ENCODE results near the gene ANKRD23.
A peak's percentile ranks its signal among the peaks of the same experiment; 100 is the strongest.

The ANKRD23 gene

GRCh38 chr2:96884299-96885094, 40.7 kb upstream of the ANKRD23 start:
- no peak overlapping the region for H3K27ac ChIP-seq
- H4K20me1 ChIP-seq: no peaks in the 10 kb centered on the region
- no peaks in the 10 kb centered on the region for H3K27me3 ChIP-seq
- no peaks in the 10 kb centered on the region for H3K36me3 ChIP-seq
- TF ChIP-seq Cebpa-rat (IDR thresholded peaks at IDR 0.05): no peak
- peaks cover 73% of the 10 kb centered on the region for H3K4me1 ChIP-seq
- no peaks in the 10 kb centered on the region for H3K9me3 ChIP-seq
- H3K9ac ChIP-seq: no peak overlapping the region
- no peak overlapping the region for H3K4me3 ChIP-seq
- H3K4me2 ChIP-seq: peak overlapping the region; percentile 37

GRCh38 chr2:96883306-96883705, 39.5 kb upstream of the ANKRD23 start:
- 0 out of 2 replicates have a peak overlapping the region, but pooled peaks have one; percentile 30 for H3K27ac ChIP-seq
- H3K36me3 ChIP-seq: no peaks in the 10 kb centered on the region
- no peaks in the 10 kb centered on the region for H4K20me1 ChIP-seq
- no peaks in the 10 kb centered on the region for H3K27me3 ChIP-seq
- no peaks in the 10 kb centered on the region for H3K9me3 ChIP-seq
- peak overlapping the region; percentile 37 for H3K4me2 ChIP-seq
- H3K4me1 ChIP-seq: peaks cover 74% of the 10 kb centered on the region
- no peak overlapping the region for H3K4me3 ChIP-seq
- no peak overlapping the region for H3K9ac ChIP-seq
- no peak for TF ChIP-seq Cebpa-rat (IDR thresholded peaks at IDR 0.05)

GRCh38 chr2:96882906-96883305, 39.1 kb upstream of the ANKRD23 start:
- no peaks in the 10 kb centered on the region for H3K36me3 ChIP-seq
- peaks cover 74% of the 10 kb centered on the region for H3K4me1 ChIP-seq
- no peak overlapping the region for H3K9ac ChIP-seq
- no peak overlapping the region; the same call in 1 of the 2 replicates for H3K4me2 ChIP-seq
- TF ChIP-seq Cebpa-rat (IDR thresholded peaks at IDR 0.05): no peak
- H3K27me3 ChIP-seq: no peaks in the 10 kb centered on the region
- H4K20me1 ChIP-seq: no peaks in the 10 kb centered on the region
- no peak overlapping the region for H3K4me3 ChIP-seq
- peak overlapping the region; percentile 30; the same call in 1 of the 2 replicates for H3K27ac ChIP-seq
- no peaks in the 10 kb centered on the region for H3K9me3 ChIP-seq

GRCh38 chr2:96882230-96882629, 38.4 kb upstream of the ANKRD23 start:
- H3K36me3 ChIP-seq: no peaks in the 10 kb centered on the region
- no peaks in the 10 kb centered on the region for H3K9me3 ChIP-seq
- peak overlapping the region; percentile 30; the same call in 1 of the 2 replicates for H3K27ac ChIP-seq
- H3K27me3 ChIP-seq: no peaks in the 10 kb centered on the region
- H3K4me3 ChIP-seq: no peak overlapping the region
- peak overlapping the region; percentile 92 for H3K4me2 ChIP-seq
- TF ChIP-seq Cebpa-rat (IDR thresholded peaks at IDR 0.05): no peak
- no peak overlapping the region for H3K9ac ChIP-seq
- no peaks in the 10 kb centered on the region for H4K20me1 ChIP-seq
- H3K4me1 ChIP-seq: peaks cover 74% of the 10 kb centered on the region

GRCh38 chr2:96881349-96882195, 37.8 kb upstream of the ANKRD23 start:
- H3K4me1 ChIP-seq: peaks cover 79% of the 10 kb centered on the region
- H3K4me3 ChIP-seq: no peak overlapping the region
- peak overlapping the region; percentile 74 for H3K27ac ChIP-seq
- H3K27me3 ChIP-seq: no peaks in the 10 kb centered on the region
- peak overlapping the region; percentile 92 for H3K4me2 ChIP-seq
- no peaks in the 10 kb centered on the region for H3K36me3 ChIP-seq
- H4K20me1 ChIP-seq: no peaks in the 10 kb centered on the region
- H3K9me3 ChIP-seq: no peaks in the 10 kb centered on the region
- peak overlapping the region; percentile 73 for H3K9ac ChIP-seq
- TF ChIP-seq Cebpa-rat (IDR thresholded peaks at IDR 0.05): no peak

GRCh38 chr2:96880891-96881273, 37.1 kb upstream of the ANKRD23 start:
- Histone ChIP-seq H3K27ac (peak overlapping the region; percentile 74), H3K36me3 (no peaks in the 10 kb centered on the region)

GRCh38 chr2:96879545-96880040, 35.8 kb upstream of the ANKRD23 start:
- TF ChIP-seq Cebpa-rat (IDR thresholded peaks at IDR 0.05): no peak
- Histone ChIP-seq H3K4me1 (peaks cover 99% of the 10 kb centered on the region), H3K9me3 (no peaks in the 10 kb centered on the region), H3K4me2 (peak overlapping the region; percentile 92), H3K4me3 (no peak overlapping the region), H3K27me3 (no peaks in the 10 kb centered on the region), H4K20me1 (no peaks in the 10 kb centered on the region), H3K9ac (no peak overlapping the region), H3K36me3 (no peaks in the 10 kb centered on the region), H3K27ac (0 out of 2 replicates have a peak overlapping the region, but pooled peaks have one; percentile 37)

More at GRCh38 chr2:96880891-96881273, 37.1 kb upstream of the ANKRD23 start:
- no peaks in the 10 kb centered on the region for H3K9me3 ChIP-seq
- H3K4me2 ChIP-seq: peak overlapping the region; percentile 92
- H3K4me1 ChIP-seq: peaks cover 86% of the 10 kb centered on the region
- H4K20me1 ChIP-seq: no peaks in the 10 kb centered on the region
- no peak for TF ChIP-seq Cebpa-rat (IDR thresholded peaks at IDR 0.05)
- peak overlapping the region; percentile 73; the same call in 1 of the 2 replicates for H3K9ac ChIP-seq
- no peak overlapping the region for H3K4me3 ChIP-seq
- H3K27me3 ChIP-seq: no peaks in the 10 kb centered on the region

GRCh38 chr2:96878796-96879544, 35.1 kb upstream of the ANKRD23 start:
- H3K4me3 ChIP-seq: no peak overlapping the region
- no peaks in the 10 kb centered on the region for H4K20me1 ChIP-seq
- H3K9me3 ChIP-seq: no peaks in the 10 kb centered on the region
- H3K4me2 ChIP-seq: peak overlapping the region; percentile 92
- H3K9ac ChIP-seq: peak overlapping the region; percentile 64
- H3K4me1 ChIP-seq: peaks cover 99% of the 10 kb centered on the region
- H3K27me3 ChIP-seq: no peaks in the 10 kb centered on the region
- no peak for TF ChIP-seq Cebpa-rat (IDR thresholded peaks at IDR 0.05)
- H3K36me3 ChIP-seq: no peaks in the 10 kb centered on the region
- peak overlapping the region; percentile 75 for H3K27ac ChIP-seq

- Histone ChIP-seq H3K27me3 (no peaks in the 10 kb centered on the region), H3K27ac (peak overlapping the region; percentile 75), H3K4me1 (peaks cover 100% of the 10 kb centered on the region), H3K36me3 (no peaks in the 10 kb centered on the region), H3K9ac (peak overlapping the region; percentile 64), H3K9me3 (no peaks in the 10 kb centered on the region), H3K4me2 (peak overlapping the region; percentile 92), H4K20me1 (no peaks in the 10 kb centered on the region), H3K4me3 (peak overlapping the region; percentile 39; the same call in 1 of the 2 replicates)
- TF ChIP-seq Cebpa-rat (IDR thresholded peaks at IDR 0.05): no peak
These were observed 34.4 kb upstream of the ANKRD23 start for GRCh38 chr2:96878171-96878570.
